Measurements from ENCODE around the gene TNFRSF25. TPM values are rescaled to one million over a fixed set of nuclear protein-coding genes. Genes with fewer than 3 reads are reported as not detected.

TNFRSF25 gene
- total RNA-seq, 1 donor from 2014 or later: 8.2 TPM

- peaks cover 35% of the 10 kb centered on the region for H3K4me1 ChIP-seq
- ATAC-seq (no peak), DNase-seq (no peak)
- no peak for TF ChIP-seq CTCF (IDR thresholded peaks at IDR 0.05)
- H3K27ac ChIP-seq: no peak overlapping the region
- no peaks in the 10 kb centered on the region for H3K36me3 ChIP-seq
- no peak overlapping the region for H3K4me3 ChIP-seq
- H3K9me3 ChIP-seq: no peaks in the 10 kb centered on the region
- H3K27me3 ChIP-seq (ENCODE audit: low read depth): peaks cover 16% of the 10 kb centered on the region
- intact Hi-C loops (cut with DNase I): no loop called here
Measured at GRCh38 chr1:6500544-6501278, 34.7 kb upstream of the TNFRSF25 start.

GRCh38 chr1:6499296-6499695 lies 33.3 kb upstream of the TNFRSF25 start:
- intact Hi-C loops (cut with DNase I): no loop called here
- H3K36me3 ChIP-seq: no peaks in the 10 kb centered on the region
- H3K27me3 ChIP-seq (ENCODE audit: low read depth): peaks cover 16% of the 10 kb centered on the region
- DNase-seq (no peak), ATAC-seq (no peak)
- H3K9me3 ChIP-seq: no peaks in the 10 kb centered on the region
- H3K27ac ChIP-seq: no peak overlapping the region
- H3K4me1 ChIP-seq: peaks cover 35% of the 10 kb centered on the region
- no peak overlapping the region for H3K4me3 ChIP-seq
- no peak for TF ChIP-seq CTCF (IDR thresholded peaks at IDR 0.05)

GRCh38 chr1:6498576-6499111 lies 32.7 kb upstream of the TNFRSF25 start:
- Histone ChIP-seq H3K27ac (no peak overlapping the region), H3K4me3 (no peak overlapping the region), H3K27me3 (ENCODE audit: low read depth) (peaks cover 16% of the 10 kb centered on the region), H3K9me3 (no peaks in the 10 kb centered on the region), H3K4me1 (peaks cover 35% of the 10 kb centered on the region), H3K36me3 (no peaks in the 10 kb centered on the region)
- intact Hi-C loops (cut with DNase I): no loop called here
- no peak for ATAC-seq
- no peak for TF ChIP-seq CTCF (IDR thresholded peaks at IDR 0.05)
- DNase-seq: no peak

GRCh38 chr1:6497867-6498575 lies 32.0 kb upstream of the TNFRSF25 start:
- TF ChIP-seq CTCF (IDR thresholded peaks at IDR 0.05): no peak
- Histone ChIP-seq H3K4me1 (peaks cover 35% of the 10 kb centered on the region), H3K4me3 (peak overlapping the region; percentile 63), H3K9me3 (no peaks in the 10 kb centered on the region), H3K36me3 (no peaks in the 10 kb centered on the region), H3K27ac (no peak overlapping the region), H3K27me3 (ENCODE audit: low read depth) (peaks cover 16% of the 10 kb centered on the region)
- ATAC-seq (no peak), DNase-seq (no peak)
- intact Hi-C loops (cut with DNase I): no loop called here

- no peak for DNase-seq
- intact Hi-C loops (cut with DNase I): no loop called here
- peak overlapping the region; percentile 63 for H3K4me3 ChIP-seq
- TF ChIP-seq CTCF (IDR thresholded peaks at IDR 0.05): no peak
- H3K27ac ChIP-seq: peak overlapping the region; percentile 24
- peak; percentile 68 to 72 for ATAC-seq
- peaks cover 16% of the 10 kb centered on the region for H3K27me3 ChIP-seq (ENCODE audit: low read depth)
- peaks cover 31% of the 10 kb centered on the region for H3K4me1 ChIP-seq
- no peaks in the 10 kb centered on the region for H3K9me3 ChIP-seq
- no peaks in the 10 kb centered on the region for H3K36me3 ChIP-seq
Measured at GRCh38 chr1:6497215-6497866, 31.4 kb upstream of the TNFRSF25 start.

Data from lower lobe of right lung (tissue), 2 donors.